Neural progenitor cell (in vitro differentiated cells): ENCODE measurements around the gene ERMARD. TPM values are rescaled to one million over a fixed set of nuclear protein-coding genes. Genes with fewer than 3 reads are reported as not detected.

ENCODE experiments used
- DNase-seq: peaks from one replicate; pipeline ENCODE4 v3.0.0-alpha.2; 2016; ENCODE audit warnings: low spot score
- H2AFZ ChIP-seq: fragments of 200-600 bp; sonication (generic); replicated peaks from 2 replicates; pipeline ENCODE4 v1.6.1; 2016; ENCODE audit warnings: antibody characterized with exemption
- H3F3A ChIP-seq: fragments of 200-600 bp; sonication (generic); 2 replicates; pipeline ENCODE4 v1.6.1; 2016; ENCODE audit warnings: antibody characterized with exemption, low read depth
- H3K27ac ChIP-seq: fragments of 200-600 bp; sonication (generic); 2 replicates; pipeline ENCODE4 v1.5.1; 2016; ENCODE audit warnings: mild to moderate bottlenecking
- H3K27me3 ChIP-seq: fragments of 200-600 bp; sonication (generic); 2 replicates; pipeline ENCODE4 v1.6.1; 2016; ENCODE audit warnings: mild to moderate bottlenecking, moderate library complexity
- H3K36me3 ChIP-seq: fragments of 200-600 bp; sonication (generic); 2 replicates; pipeline ENCODE4 v1.5.1; 2016
- H3K4me1 ChIP-seq: fragments of 200-600 bp; sonication (generic); 2 replicates; pipeline ENCODE4 v1.6.1; 2016; ENCODE audit warnings: mixed run types
- H3K4me2 ChIP-seq: fragments of 200-600 bp; sonication (generic); 2 replicates; pipeline ENCODE4 v1.6.1; 2016
- H3K4me3 ChIP-seq: fragments of 200-600 bp; sonication (generic); 2 replicates; pipeline ENCODE4 v1.5.1; 2016
- H3K79me2 ChIP-seq: fragments of 200-600 bp; sonication (generic); 2 replicates; pipeline ENCODE4 v1.6.1; 2016; ENCODE audit warnings: low read depth
- H3K9ac ChIP-seq: fragments of 200-600 bp; sonication (generic); 2 replicates; pipeline ENCODE4 v1.6.1; 2016
- H3K9me3 ChIP-seq: fragments of 200-600 bp; sonication (generic); 2 replicates; pipeline ENCODE4 v1.5.1; 2016; ENCODE audit warnings: low read depth
- H4K20me1 ChIP-seq: fragments of 200-600 bp; sonication (generic); 2 replicates; pipeline ENCODE4 v1.6.1; 2016; ENCODE audit warnings: low read depth
- H3K27ac Mint-ChIP-seq: 3 replicates; pipeline ENCODE4 v1.8.0; 2021; ENCODE audit warnings: mixed read lengths
- H3K27me3 Mint-ChIP-seq: 2 replicates; pipeline ENCODE4 v1.8.0; 2022; ENCODE audit warnings: low read depth, mild to moderate bottlenecking, inconsistent platforms, moderate library complexity, mixed read lengths; ENCODE audit not compliant: insufficient read depth
- H3K36me3 Mint-ChIP-seq: 3 replicates; pipeline ENCODE4 v1.8.0; 2021; ENCODE audit warnings: mixed read lengths
- H3K4me1 Mint-ChIP-seq: 3 replicates; pipeline ENCODE4 v1.8.0; 2021; ENCODE audit warnings: mixed read lengths
- H3K4me3 Mint-ChIP-seq: 3 replicates; pipeline ENCODE4 v1.8.0; 2021; ENCODE audit warnings: mild to moderate bottlenecking, moderate library complexity, mixed read lengths
- H3K9me3 Mint-ChIP-seq: 3 replicates; pipeline ENCODE4 v1.8.0; 2020; ENCODE audit warnings: mixed read lengths
- EZH2 ChIP-seq: fragments of 200-600 bp; sonication (generic); IDR thresholded peaks from 2 replicates; pipeline ENCODE4 v1.6.1; 2017; ENCODE audit warnings: antibody characterized with exemption, mild to moderate bottlenecking, moderate library complexity
- EZH2phosphoT487 ChIP-seq: fragments of 200-600 bp; sonication (generic); IDR thresholded peaks from 2 replicates; pipeline ENCODE4 v1.6.1; 2017; ENCODE audit warnings: antibody characterized with exemption
- total RNA-seq: library from RNA; depleted of rRNA; stranded (reverse); fragments of >200 nt; gene quantifications from 2 replicates; pipeline ENCODE4 v1.2.3, GENCODE V29; 2015; ENCODE audit warnings: low replicate concordance
- TF ChIP-seq, protein P1 (sequence below): fragments of 200-600 bp; sonication (generic); IDR thresholded peaks from 2 replicates; pipeline ENCODE4 v1.5.1; 2017; ENCODE audit warnings: antibody characterized with exemption, mild to moderate bottlenecking

The ERMARD gene
- total RNA-seq, 1 donor from 2014 or later = 31.4 TPM

DNA sequence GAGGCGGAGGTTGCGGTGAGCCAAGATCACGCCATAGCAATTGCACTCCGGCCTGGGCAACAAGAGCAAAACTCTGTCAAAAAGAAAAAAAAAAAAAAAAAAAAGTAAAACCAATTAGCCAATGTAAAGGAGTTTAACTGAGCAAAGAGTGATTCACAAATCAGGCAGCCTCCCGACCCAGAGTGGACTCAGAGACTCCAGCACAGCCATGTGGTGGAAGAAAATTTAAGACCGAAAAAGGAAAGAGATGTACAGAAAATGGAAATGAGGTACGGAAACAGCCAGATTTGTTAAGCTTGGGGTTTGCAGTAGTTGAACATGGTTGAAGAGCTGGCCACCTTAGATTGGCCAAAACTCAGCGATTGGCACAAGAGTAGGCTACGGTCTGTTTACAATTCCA lies 51.4 kb downstream of the ERMARD start:
- Mint-ChIP-seq H3K27me3 (peaks cover 23% of the 10 kb centered on the region), H3K9me3 (peaks cover 2% of the 10 kb centered on the region), H3K4me1 (peaks cover 38% of the 10 kb centered on the region), H3K36me3 (no peaks in the 10 kb centered on the region), H3K27ac (no peak overlapping the region), H3K4me3 (no peak overlapping the region)
- no peak overlapping the region for H3K4me2 ChIP-seq
- no peak for DNase-seq
- H3F3A ChIP-seq = peaks cover 12% of the 10 kb centered on the region
- no peaks in the 10 kb centered on the region for H4K20me1 ChIP-seq
- no peaks in the 10 kb centered on the region for H3K79me2 ChIP-seq
- no peak overlapping the region for H3K9ac ChIP-seq
- no peak overlapping the region for H3K27ac ChIP-seq
- no peak overlapping the region for H2AFZ ChIP-seq
- TF ChIP-seq EZH2phosphoT487 (no peak), EZH2 (no peak)
- TF ChIP-seq, protein P1, sequence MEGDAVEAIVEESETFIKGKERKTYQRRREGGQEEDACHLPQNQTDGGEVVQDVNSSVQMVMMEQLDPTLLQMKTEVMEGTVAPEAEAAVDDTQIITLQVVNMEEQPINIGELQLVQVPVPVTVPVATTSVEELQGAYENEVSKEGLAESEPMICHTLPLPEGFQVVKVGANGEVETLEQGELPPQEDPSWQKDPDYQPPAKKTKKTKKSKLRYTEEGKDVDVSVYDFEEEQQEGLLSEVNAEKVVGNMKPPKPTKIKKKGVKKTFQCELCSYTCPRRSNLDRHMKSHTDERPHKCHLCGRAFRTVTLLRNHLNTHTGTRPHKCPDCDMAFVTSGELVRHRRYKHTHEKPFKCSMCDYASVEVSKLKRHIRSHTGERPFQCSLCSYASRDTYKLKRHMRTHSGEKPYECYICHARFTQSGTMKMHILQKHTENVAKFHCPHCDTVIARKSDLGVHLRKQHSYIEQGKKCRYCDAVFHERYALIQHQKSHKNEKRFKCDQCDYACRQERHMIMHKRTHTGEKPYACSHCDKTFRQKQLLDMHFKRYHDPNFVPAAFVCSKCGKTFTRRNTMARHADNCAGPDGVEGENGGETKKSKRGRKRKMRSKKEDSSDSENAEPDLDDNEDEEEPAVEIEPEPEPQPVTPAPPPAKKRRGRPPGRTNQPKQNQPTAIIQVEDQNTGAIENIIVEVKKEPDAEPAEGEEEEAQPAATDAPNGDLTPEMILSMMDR = no peak
- H3K36me3 ChIP-seq = no peaks in the 10 kb centered on the region
- peaks cover 24% of the 10 kb centered on the region for H3K4me1 ChIP-seq
- H3K9me3 ChIP-seq = no peaks in the 10 kb centered on the region
- H3K4me3 ChIP-seq = no peak overlapping the region
- peaks cover 21% of the 10 kb centered on the region for H3K27me3 ChIP-seq

DNA sequence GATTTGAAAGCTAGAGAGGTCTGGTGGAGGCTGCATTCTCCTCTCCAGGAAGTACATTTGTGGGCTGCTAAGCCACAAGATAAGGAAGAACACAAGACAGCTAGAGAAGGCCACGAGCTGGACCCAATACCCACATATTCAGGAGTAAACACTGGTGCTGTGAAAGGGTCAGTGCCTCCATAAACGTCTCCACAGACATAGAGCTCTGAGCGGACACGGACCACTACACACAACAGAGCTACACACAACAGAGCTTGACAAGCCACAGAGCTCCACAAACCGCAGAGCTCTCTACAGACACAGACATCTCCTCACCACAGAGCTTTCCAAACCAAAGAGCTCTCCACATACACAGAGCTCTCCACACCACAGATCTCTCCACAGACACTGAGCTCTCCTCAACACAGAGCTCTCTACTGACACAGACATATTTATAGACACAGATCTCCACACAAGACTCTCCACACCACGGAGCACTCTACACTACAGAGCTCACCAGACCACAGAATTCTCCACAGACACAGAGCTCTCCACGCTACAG lies 51.9 kb downstream of the ERMARD start:
- Histone ChIP-seq H3F3A (peaks cover 12% of the 10 kb centered on the region), H3K79me2 (no peaks in the 10 kb centered on the region), H3K4me2 (no peak overlapping the region), H3K9ac (no peak overlapping the region), H3K27me3 (peaks cover 21% of the 10 kb centered on the region), H3K27ac (no peak overlapping the region), H2AFZ (no peak overlapping the region), H4K20me1 (no peaks in the 10 kb centered on the region), H3K4me3 (no peak overlapping the region), H3K36me3 (no peaks in the 10 kb centered on the region), H3K9me3 (no peaks in the 10 kb centered on the region), H3K4me1 (peaks cover 24% of the 10 kb centered on the region)
- H3K4me3 Mint-ChIP-seq = no peak overlapping the region
- peaks cover 35% of the 10 kb centered on the region for H3K4me1 Mint-ChIP-seq
- peaks cover 2% of the 10 kb centered on the region for H3K9me3 Mint-ChIP-seq
- H3K27ac Mint-ChIP-seq = peak overlapping the region; percentile 0
- no peaks in the 10 kb centered on the region for H3K36me3 Mint-ChIP-seq
- TF ChIP-seq EZH2 (no peak), EZH2phosphoT487 (no peak)
- TF ChIP-seq, protein P1 = no peak
- H3K27me3 Mint-ChIP-seq = peaks cover 25% of the 10 kb centered on the region
- DNase-seq = no peak

DNA sequence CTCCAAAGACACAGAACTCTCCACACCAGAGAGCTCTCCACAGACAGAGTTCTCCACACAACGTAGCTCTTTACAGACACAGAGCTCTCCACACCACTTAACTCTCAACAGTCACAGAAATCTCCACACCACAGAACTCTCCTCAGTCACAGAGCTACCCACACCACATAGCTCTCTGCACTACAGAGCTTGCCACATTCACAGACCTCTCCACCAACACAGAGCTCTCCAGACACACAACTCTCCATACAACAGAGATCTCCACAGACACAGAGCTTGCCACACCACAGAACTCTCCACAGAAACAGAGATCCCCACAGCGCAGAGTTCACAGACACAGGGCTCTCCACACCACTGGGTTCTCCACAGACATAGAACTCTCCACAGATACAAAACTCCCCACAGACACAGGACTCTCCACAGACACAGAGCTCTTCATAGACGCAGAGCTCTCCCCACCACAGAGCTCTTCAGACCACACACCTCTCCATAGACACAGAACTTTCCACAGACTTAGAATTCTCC lies 52.5 kb downstream of the ERMARD start:
- Histone ChIP-seq H2AFZ (no peak overlapping the region), H3K9me3 (no peaks in the 10 kb centered on the region), H3K4me3 (no peak overlapping the region), H3K4me2 (no peak overlapping the region), H3K36me3 (no peaks in the 10 kb centered on the region), H4K20me1 (no peaks in the 10 kb centered on the region), H3K27ac (no peak overlapping the region), H3K79me2 (no peaks in the 10 kb centered on the region), H3F3A (peaks cover 12% of the 10 kb centered on the region), H3K9ac (no peak overlapping the region), H3K27me3 (peaks cover 21% of the 10 kb centered on the region), H3K4me1 (peaks cover 24% of the 10 kb centered on the region)
- DNase-seq = no peak
- Mint-ChIP-seq H3K4me3 (no peak overlapping the region), H3K27me3 (peaks cover 25% of the 10 kb centered on the region), H3K4me1 (peaks cover 30% of the 10 kb centered on the region), H3K36me3 (no peaks in the 10 kb centered on the region), H3K27ac (peak overlapping the region; percentile 2), H3K9me3 (peaks cover 2% of the 10 kb centered on the region)
- TF ChIP-seq EZH2 (no peak), EZH2phosphoT487 (no peak)
- TF ChIP-seq, protein P1 = no peak
